Tibial artery (tissue), 4 donors: ENCODE data around the gene CYGB.
"Not testable (repeated sequence)": the region's sequence is repeated elsewhere in the genome, so short reads cannot be mapped to it uniquely, and the experiment has no call there.

Experiments used
- DNase-seq, 2 donors: peaks; one replicate each; pipeline ENCODE4 v3.0.0-alpha.2; 2019
- H3K27ac ChIP-seq, 2 donors: fragments of 200-600 bp; sonication (generic) in 1 of 2; 1 replicate in 1 of 2; 2 replicates in 1 of 2; pipeline ENCODE4 v1.5.1; 2018 to 2019; ENCODE audit warnings: mild to moderate bottlenecking in 1 of 2
- H3K27me3 ChIP-seq, 2 donors: fragments of 200-600 bp; sonication (generic) in 1 of 2; one replicate each; pipeline versions ENCODE4 v1.5.1 to v1.6.0; 2016 to 2019
- H3K36me3 ChIP-seq, 3 donors: fragments of 200-600 bp; sonication (generic) in 2 of 3; one replicate each; pipeline ENCODE4 v1.5.1; 2016 to 2019; ENCODE audit warnings: mild to moderate bottlenecking in 2 of 3
- H3K4me1 ChIP-seq, 4 donors: fragments of 200-600 bp; sonication (generic) in 2 of 4; 1 replicate in 3 of 4; 2 replicates in 1 of 4; pipeline ENCODE4 v1.5.1; 2016 to 2019
- H3K4me3 ChIP-seq, 2 donors: fragments of 200-600 bp; sonication (generic) in 1 of 2; 1 replicate in 1 of 2; 2 replicates in 1 of 2; pipeline ENCODE4 v1.5.1; 2018 to 2019; ENCODE audit warnings: mild to moderate bottlenecking in 2 of 2
- H3K9me3 ChIP-seq, 3 donors: fragments of 200-600 bp; sonication (generic) in 1 of 3; one replicate each; pipeline ENCODE4 v1.5.1; 2016 to 2019
- intact Hi-C: fragments of 100-400 bp; cut with DNase I; formaldehyde crosslinking; loops from one replicate; pipeline ENCODE4 v1.15.0; 2023; ENCODE audit warnings: low total_unique reads
- TF ChIP-seq, protein P1 (sequence below), 2 experiments: fragments of 200-600 bp in 1 of 2; fragments of 450-650 bp in 1 of 2; IDR thresholded peaks; one replicate each; pipeline ENCODE4 v1.5.1; 2017 to 2019; ENCODE audit warnings: antibody characterized with exemption in 2 of 2, mild to moderate bottlenecking in 1 of 2, moderate library complexity in 1 of 2

Gene CYGB

DNA sequence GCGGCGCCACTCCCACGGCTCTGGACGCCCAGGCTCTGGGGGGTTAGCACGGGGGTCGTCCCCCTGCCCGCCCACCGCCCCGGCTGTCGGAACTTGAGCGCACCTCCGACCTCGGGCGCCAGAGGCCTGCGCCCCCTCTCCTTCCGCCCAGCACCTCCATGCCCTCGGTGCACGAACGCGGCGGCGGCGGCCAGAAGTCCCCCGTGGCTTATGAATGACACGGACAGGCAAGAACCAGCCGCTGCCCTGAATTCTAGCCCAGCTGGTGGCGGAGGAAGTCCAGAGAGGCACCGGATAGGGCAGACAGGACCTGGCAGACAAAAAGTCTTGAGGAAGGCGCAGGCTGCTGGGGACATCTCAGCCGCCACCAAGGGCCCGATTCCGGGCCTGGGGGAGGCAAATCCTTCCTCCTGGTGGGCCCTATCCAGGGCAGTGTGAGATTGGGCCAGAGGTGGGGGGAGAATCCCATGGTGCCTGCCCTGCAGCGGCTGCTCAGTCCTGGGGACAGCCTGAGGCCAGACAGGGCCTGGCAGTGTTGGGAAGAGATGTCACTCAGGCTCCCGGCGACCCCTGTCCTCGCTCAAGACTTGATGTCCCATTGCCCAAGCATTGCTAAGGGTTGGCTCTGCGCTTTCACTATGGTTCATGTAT is 897 bp upstream of the CYGB start:
- DNase-seq: peak in 1 of 2 donors; percentile 63
- Histone ChIP-seq H3K4me3 (peak overlapping the region; percentile 30 to 46), H3K36me3 (no peaks in the 10 kb centered on the region), H3K27me3 (peaks cover 0 to 60% of the 10 kb centered on the region in 2 donors), H3K4me1 (peaks cover 0 to 30% (median 21%) of the 10 kb centered on the region in 4 donors), H3K27ac (peak overlapping the region in 1 of 2 donors; percentile 57), H3K9me3 (no peaks in the 10 kb centered on the region)
- intact Hi-C loops: no loop called here
- TF ChIP-seq, protein P1, sequence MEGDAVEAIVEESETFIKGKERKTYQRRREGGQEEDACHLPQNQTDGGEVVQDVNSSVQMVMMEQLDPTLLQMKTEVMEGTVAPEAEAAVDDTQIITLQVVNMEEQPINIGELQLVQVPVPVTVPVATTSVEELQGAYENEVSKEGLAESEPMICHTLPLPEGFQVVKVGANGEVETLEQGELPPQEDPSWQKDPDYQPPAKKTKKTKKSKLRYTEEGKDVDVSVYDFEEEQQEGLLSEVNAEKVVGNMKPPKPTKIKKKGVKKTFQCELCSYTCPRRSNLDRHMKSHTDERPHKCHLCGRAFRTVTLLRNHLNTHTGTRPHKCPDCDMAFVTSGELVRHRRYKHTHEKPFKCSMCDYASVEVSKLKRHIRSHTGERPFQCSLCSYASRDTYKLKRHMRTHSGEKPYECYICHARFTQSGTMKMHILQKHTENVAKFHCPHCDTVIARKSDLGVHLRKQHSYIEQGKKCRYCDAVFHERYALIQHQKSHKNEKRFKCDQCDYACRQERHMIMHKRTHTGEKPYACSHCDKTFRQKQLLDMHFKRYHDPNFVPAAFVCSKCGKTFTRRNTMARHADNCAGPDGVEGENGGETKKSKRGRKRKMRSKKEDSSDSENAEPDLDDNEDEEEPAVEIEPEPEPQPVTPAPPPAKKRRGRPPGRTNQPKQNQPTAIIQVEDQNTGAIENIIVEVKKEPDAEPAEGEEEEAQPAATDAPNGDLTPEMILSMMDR (IDR thresholded peaks at IDR 0.05): no peak

DNA sequence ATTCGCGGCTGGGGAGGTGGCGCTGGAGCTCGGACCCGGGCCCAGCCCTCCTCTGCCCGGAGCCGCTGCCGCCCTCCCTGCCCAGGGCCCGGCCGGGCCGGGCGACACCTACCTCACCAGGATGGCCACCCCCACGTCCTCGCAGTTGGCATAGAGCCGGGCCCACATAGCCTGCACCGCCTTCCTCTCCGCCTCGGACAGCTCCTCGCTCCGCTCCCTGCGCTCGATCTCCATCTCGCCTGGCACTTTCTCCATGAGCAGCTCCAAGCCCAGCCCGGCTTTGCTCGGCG is 276 bp downstream of the CYGB start:
- Histone ChIP-seq H3K4me1 (peaks cover 0 to 30% (median 21%) of the 10 kb centered on the region in 4 donors), H3K36me3 (no peaks in the 10 kb centered on the region), H3K4me3 (peak overlapping the region; percentile 30 to 46), H3K9me3 (no peaks in the 10 kb centered on the region), H3K27me3 (peaks cover 0 to 50% of the 10 kb centered on the region in 2 donors), H3K27ac (peak overlapping the region; percentile 37 to 59)
- intact Hi-C loops: no loop called here
- no peak for DNase-seq
- TF ChIP-seq, protein P1 (IDR thresholded peaks at IDR 0.05): no peak

DNA sequence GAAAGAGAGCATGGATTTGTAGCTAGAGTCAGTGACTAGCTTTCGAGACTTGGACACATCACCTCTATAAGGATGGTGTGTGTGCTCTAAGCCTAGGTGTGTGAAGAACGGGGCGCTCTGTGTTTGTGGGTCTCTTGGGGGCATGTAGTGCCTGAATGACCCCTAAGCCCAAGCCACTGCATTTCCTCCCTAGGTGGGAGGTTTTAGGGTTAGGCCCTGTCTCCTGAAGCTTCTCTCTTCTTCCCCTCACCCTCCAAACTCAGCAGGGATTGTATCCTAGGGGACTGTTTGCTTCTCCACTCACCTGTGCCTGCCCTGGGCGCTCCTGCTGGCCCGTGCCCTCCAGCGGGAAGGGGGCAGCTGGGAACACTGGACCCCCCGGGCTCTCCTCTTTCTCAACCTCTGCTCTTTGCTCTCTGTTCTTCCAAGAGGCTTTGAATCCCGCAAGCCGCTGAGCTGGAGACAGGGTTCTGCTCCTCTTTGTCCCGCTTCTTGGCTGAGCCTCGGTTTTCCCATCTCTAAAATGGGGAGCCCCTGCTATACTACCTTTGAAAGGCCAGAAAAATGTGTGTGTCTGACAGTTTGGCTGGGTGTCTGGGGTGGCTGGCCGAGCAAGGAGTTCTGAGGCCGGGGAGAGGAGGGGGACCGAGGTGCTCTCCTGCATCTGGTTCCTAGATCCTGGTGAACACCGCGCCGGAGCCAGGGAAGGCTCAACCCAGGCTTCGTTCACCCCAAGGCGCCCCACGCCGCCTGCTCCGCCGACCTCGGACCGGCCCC is 810 bp downstream of the CYGB start:
- no peaks in the 10 kb centered on the region for H3K9me3 ChIP-seq
- no peak for DNase-seq
- H3K36me3 ChIP-seq: no peaks in the 10 kb centered on the region
- H3K27me3 ChIP-seq: peaks cover 0 to 50% of the 10 kb centered on the region in 2 donors
- peak overlapping the region; percentile 30 to 46 for H3K4me3 ChIP-seq
- H3K4me1 ChIP-seq: peaks cover 0 to 30% (median 21%) of the 10 kb centered on the region in 4 donors
- H3K27ac ChIP-seq: peak overlapping the region; percentile 37 to 59
- intact Hi-C loops: no loop called here
- TF ChIP-seq, protein P1 (IDR thresholded peaks at IDR 0.05): no peak

DNA sequence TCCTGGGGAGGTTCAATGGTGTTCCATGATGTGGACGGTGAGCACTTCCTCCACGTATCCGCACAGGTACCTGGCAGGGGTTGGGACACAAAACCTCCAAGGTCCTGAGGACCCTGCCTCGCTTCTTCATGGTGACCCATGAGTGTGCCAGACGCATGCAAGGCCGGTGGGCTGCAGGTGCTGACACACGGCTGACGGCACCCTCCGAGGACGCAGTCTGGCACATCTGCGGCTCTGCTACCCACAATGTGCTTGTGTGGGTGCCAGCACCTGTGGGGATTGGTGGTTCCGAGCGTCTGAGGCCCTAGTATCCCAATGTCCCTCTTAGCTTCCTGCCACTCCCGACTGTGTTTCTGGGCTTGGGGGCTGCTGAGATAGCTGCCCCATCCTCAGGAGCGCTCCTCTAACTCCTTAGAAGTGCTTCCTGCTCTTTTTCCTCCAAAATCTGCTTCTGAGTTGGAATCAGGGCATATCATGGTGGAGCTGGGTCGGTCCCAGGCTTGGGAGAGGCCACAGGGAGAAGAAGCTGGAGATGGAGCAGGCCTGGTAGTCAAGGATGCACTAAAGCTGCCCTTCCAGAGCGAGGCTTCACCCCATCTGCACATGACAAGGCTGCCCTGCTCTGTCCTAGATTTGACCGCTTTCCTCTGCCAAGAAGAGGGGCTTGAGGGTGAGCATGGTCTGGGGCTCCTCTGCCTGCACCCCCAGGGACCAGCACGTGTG is 1.6 kb downstream of the CYGB start:
- Histone ChIP-seq H3K4me3 (no peak overlapping the region), H3K36me3 (no peaks in the 10 kb centered on the region), H3K27ac (no peak overlapping the region), H3K9me3 (no peaks in the 10 kb centered on the region), H3K4me1 (peaks cover 0 to 30% (median 22%) of the 10 kb centered on the region in 4 donors), H3K27me3 (peaks cover 0 to 50% of the 10 kb centered on the region in 2 donors)
- TF ChIP-seq, protein P1 (IDR thresholded peaks at IDR 0.05): no peak
- intact Hi-C loops: no loop called here
- DNase-seq: no peak

DNA sequence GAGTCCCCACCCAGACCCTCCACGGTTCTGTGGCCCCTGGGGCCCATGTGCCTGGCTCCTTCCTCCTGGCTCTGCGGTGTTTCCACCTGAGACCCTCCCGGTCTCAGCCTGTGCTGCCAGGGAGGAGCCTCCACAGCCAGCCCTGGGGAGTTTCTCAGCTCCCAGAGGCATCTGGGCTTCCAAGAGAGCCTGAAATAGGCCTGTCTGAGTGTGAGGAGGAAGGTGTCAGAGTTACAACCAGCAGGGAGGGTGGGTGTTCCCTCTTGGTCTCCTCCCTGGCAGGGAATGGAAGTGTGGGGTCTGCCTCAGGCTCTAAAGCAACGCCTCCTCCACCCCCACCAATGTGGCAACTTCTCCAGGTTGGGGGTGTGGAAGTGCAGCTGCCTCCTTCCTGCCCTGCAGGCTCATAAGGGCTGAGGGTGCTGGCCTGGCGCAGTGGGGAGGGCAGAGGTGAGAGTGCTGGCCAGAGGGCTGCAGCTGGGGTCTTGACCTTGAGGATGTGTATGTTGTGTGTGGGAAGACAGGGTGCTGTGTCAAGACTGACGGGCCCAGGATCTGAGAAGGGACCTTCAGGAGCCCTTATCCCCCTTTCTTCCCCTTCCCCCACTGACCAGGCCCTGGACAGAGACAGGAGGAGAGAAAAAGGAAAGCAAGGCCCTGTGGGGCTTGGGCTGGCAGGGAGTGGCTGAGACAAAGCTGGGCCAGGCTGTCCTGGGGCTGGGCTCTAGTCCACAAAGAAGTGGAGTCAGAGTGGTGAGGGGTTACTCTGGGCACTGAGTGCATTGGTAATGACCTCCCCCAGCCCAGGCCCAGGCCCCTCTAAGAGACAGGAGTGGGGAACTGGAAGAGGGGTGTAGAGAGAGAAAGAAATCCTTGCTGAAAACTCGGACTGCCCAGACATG is 2.4 kb downstream of the CYGB start:
- TF ChIP-seq, protein P1 (IDR thresholded peaks at IDR 0.05): no peak
- H3K4me3 ChIP-seq: no peak overlapping the region
- no peak for DNase-seq
- H3K27ac ChIP-seq: no peak overlapping the region
- H3K9me3 ChIP-seq: no peaks in the 10 kb centered on the region
- H3K36me3 ChIP-seq: no peaks in the 10 kb centered on the region
- peaks cover 0 to 32% (median 27%) of the 10 kb centered on the region in 4 donors for H3K4me1 ChIP-seq
- intact Hi-C loops: no loop called here
- peaks cover 0 to 50% of the 10 kb centered on the region in 2 donors for H3K27me3 ChIP-seq

DNA sequence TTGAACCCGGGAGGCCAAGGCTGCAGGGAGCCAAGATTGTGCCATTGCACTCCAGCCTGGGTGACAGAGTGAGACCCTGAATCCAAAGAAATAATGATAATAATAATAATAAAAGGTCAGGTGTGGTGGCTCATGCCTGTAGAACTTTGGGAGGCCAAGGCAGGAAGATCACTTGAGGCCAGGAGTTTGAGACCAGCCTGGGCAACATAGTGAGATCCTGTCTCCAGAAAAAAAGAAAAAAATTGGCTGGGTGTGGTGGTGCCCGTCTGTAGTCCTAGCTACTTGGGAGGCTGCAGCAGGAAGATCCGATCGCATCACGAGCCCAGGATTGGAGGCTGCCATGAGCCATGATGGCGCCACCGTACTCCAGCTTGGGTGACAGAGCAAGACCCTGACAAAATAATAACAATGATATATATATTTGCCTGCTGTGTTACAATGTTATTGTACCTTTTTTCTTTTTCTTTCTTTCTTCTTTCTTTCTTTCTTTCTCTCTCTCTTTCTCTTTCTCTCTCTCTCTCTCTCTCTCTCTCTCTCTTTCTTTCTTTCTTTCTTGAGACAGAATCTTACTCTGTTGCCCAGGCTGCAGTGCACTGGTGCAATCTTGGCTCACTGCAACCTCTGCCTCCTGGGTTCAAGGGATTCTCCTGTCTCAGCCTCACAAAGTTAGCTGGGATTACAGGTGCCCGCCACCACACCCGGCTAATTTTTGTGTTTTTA is 3.7 kb downstream of the CYGB start:
- H3K4me3 ChIP-seq, H3K36me3 ChIP-seq, DNase-seq, H3K9me3 ChIP-seq, intact Hi-C loops, H3K27ac ChIP-seq: not testable (repeated sequence)
- Histone ChIP-seq H3K27me3 (peaks cover 0 to 38% of the 10 kb centered on the region in 2 donors), H3K4me1 (peaks cover 0 to 45% (median 37%) of the 10 kb centered on the region in 4 donors)
